Adrenal gland (tissue), 12 donors: Measurements from ENCODE around the gene DSE. TPM values are rescaled to one million over a fixed set of nuclear protein-coding genes. Genes with fewer than 3 reads are reported as not detected.
"Not testable (repeated sequence)": the region's sequence is repeated elsewhere in the genome, so short reads cannot be mapped to it uniquely, and the experiment has no call there.

Experiments
- DNase-seq, 7 donors: peaks; one replicate each; pipeline ENCODE4 v3.0.0-alpha.2; 2019 to 2020
- H3K27ac ChIP-seq, 5 donors: fragments of 200-600 bp; sonication (generic) in 4 of 5; 1 replicate in 3 of 5; 2 replicates in 2 of 5; pipeline versions ENCODE4 v1.5.1 to v1.8.0; 2016 to 2020; ENCODE audit warnings: mild to moderate bottlenecking in 1 of 5
- H3K27me3 ChIP-seq: fragments of 200-600 bp; 2 replicates; pipeline ENCODE4 v1.8.0; 2021
- H3K36me3 ChIP-seq, 2 donors: fragments of 200-600 bp; replicated peaks in 1 of 2; 1 replicate in 1 of 2; 2 replicates in 1 of 2; pipeline versions ENCODE4 v1.5.1 to v1.8.0; 2018 to 2022
- H3K4me1 ChIP-seq, 2 donors: fragments of 200-600 bp; replicated peaks in 1 of 2; 1 replicate in 1 of 2; 2 replicates in 1 of 2; pipeline versions ENCODE4 v1.5.1 to v1.8.0; 2018 to 2021
- H3K4me3 ChIP-seq, 4 donors: fragments of 200-600 bp; sonication (generic) in 3 of 4; one replicate each; pipeline ENCODE4 v1.5.1; 2016 to 2018
- H3K9me3 ChIP-seq, 3 donors: fragments of 200-600 bp; sonication (generic) in 1 of 3; replicated peaks in 1 of 3; 1 replicate in 2 of 3; 2 replicates in 1 of 3; pipeline versions ENCODE4 v1.5.1 to v1.8.0; 2016 to 2021
- CTCF ChIP-seq, 6 experiments: fragments of 450-650 bp in 4 of 6; fragments of 200-600 bp in 2 of 6; sonication (generic) in 1 of 6; IDR thresholded peaks; 1 replicate in 5 of 6; 2 replicates in 1 of 6; pipeline versions ENCODE4 v1.5.1 to v1.8.0; 2016 to 2021; ENCODE audit warnings: antibody characterized with exemption in 6 of 6, mild to moderate bottlenecking in 2 of 6, moderate library complexity in 1 of 6
- POLR2A ChIP-seq, 2 donors: fragments of 450-650 bp; IDR thresholded peaks; one replicate each; pipeline ENCODE4 v1.6.1; 2017; ENCODE audit warnings: antibody characterized with exemption in 2 of 2, mild to moderate bottlenecking in 2 of 2, moderate library complexity in 1 of 2
- WGBS, 4 donors: extraction: QIAGEN DNeasy Blood & Tissue Kit in 2 of 4; methylation state at CpG; one replicate each; pipeline versions ENCODE4 v1.1.5 to v1.1.7; 2013 to 2017; 5-methylcytosine and 5-hydroxymethylcytosine counted together
- intact Hi-C, 2 donors: fragments of 100-400 bp; cut with DNase I; formaldehyde crosslinking; loops; one replicate each; pipeline versions ENCODE4 v1.14.1 to v1.15.0; 2022 to 2023
- polyA plus RNA-seq, 3 donors: library from polyadenylated mRNA; stranded (reverse); fragments of 200-250 nt in 2 of 3; fragments of 350-450 nt in 1 of 3; fragmentation: Illumina TruSeq in 1 of 3; extraction: RNeasy Lipid Tissue Mini Kit (QIAGEN cat#74804) in 1 of 3; gene quantifications; one replicate each; pipeline ENCODE4 v1.2.3, GENCODE V29; 2013 to 2014
- total RNA-seq, 9 donors: library from RNA; depleted of rRNA in 4 of 9; stranded (reverse); fragments of >200 nt in 4 of 9; fragments of 120-200 nt in 1 of 9; fragmentation: NEBNext Ultra II Directional in 1 of 9; extraction: Animal tissue kit (Norgen Biotek cat#: 25700) in 1 of 9; gene quantifications; one replicate each; pipeline versions ENCODE4 v1.1.0 to v1.2.4, GENCODE V29; 2013 to 2023
- donor health status: healthy with polysubstance abuse.
- donor health status: Bipolar disorder and iron deficiency.
- donor health status: DM: yes; HTN: yes; CAD: no.
- donor health status: DM: no; HTN: no; CAD: no.
- donor health status: DM: no; HTN: no; CAD: no.
- donor health status: DM: yes; HTN: yes; CAD: no.

DSE gene
- total and polyA plus RNA-seq, 12 donors = 7.7 to 67.4 (median 35.0) TPM

DNA sequence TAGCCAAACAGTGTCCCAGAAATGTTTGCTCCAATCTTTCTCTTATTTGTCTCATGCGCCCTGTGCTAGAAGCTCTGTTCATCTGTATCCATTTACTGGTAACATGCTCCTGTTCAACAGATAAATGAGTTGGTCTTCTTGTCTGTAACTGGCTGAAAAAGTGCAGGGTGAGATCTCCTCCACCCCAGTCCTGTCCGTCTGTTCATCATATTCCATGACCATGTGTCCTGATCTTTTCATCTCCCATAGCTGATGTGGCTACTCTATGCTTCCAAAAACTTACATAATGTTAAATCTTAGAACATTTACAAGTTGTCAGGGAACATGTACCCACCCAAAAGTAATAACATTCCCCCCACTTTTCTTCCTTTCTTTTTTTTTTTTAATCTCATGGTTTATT, 31.8 kb upstream of the DSE start:
- Histone ChIP-seq H3K27me3 (no peaks in the 10 kb centered on the region), H3K4me3 (no peak overlapping the region), H3K27ac (no peak overlapping the region), H3K36me3 (no peaks in the 10 kb centered on the region), H3K9me3 (no peaks in the 10 kb centered on the region), H3K4me1 (no peaks in the 10 kb centered on the region)
- TF ChIP-seq POLR2A (IDR thresholded peaks at IDR 0.05) = no peak
- TF ChIP-seq CTCF (IDR thresholded peaks at IDR 0.05) = no peak
- intact Hi-C loops = no loop called here
- no peak for DNase-seq
- WGBS, 4 donors = 70 to 91% (median 85%) methylated on average over 2 of the region's 2 CpGs

DNA sequence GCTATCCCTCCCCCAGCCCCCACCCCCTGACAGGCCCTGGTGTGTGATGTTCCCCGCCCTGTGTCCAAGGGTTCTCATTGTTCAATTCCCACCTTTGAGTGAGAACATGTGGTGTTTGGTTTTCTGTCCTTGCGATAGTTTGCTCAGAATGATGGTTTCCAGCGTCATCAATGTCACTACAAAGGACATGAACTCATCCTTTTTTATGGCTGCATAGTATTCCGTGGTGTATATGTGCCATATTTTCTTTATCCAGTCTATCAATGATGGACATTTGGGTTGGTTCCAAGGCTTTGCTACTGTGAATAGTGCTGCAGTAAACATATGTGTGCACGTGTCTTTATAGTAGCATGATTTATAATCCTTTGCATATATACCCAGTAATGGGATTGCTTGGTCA, 30.1 kb upstream of the DSE start:
- intact Hi-C loops, DNase-seq, H3K27me3 ChIP-seq, H3K27ac ChIP-seq, H3K9me3 ChIP-seq, H3K36me3 ChIP-seq, H3K4me1 ChIP-seq, H3K4me3 ChIP-seq: not testable (repeated sequence)
- WGBS, 4 donors = 93 to 96% (median 95%) methylated on average over 5 of the region's 5 CpGs

- TF ChIP-seq POLR2A (IDR thresholded peaks at IDR 0.05) = no peak
- TF ChIP-seq CTCF (IDR thresholded peaks at IDR 0.05) = no peak
- intact Hi-C loops = no loop called here
- H3K4me3 ChIP-seq = no peak overlapping the region
- DNase-seq = no peak
- H3K9me3 ChIP-seq = no peaks in the 10 kb centered on the region
- no peaks in the 10 kb centered on the region for H3K27me3 ChIP-seq
- H3K27ac ChIP-seq = no peak overlapping the region
- H3K4me1 ChIP-seq = peaks cover 0 to 11% of the 10 kb centered on the region in 2 donors
- H3K36me3 ChIP-seq = no peaks in the 10 kb centered on the region
- WGBS, 4 donors = 42 to 91% (median 73%) methylated on average over 2 of the region's 2 CpGs
Observed at GRCh38 chr6:116349216-116349615, 21.5 kb upstream of the DSE start.

DNA sequence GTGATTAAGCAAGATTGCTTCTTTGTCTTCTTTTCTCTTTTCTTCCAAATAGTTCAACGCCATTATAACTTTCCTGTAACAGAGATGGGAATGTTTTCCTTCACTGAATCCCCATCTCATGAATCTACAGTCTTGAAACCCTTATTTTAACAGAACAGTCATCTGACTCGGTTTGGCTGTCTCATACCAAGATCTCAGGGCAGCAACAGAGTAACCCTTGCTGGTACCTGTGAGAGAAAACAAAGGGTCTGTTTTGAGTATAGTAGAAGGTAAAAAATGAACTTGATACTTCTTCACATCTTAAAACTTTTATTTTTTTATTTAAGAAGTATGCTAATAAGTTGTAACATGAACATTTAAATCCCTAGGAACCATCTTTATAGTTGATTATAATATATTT, 19.6 kb upstream of the DSE start:
- H3K27ac ChIP-seq = no peak overlapping the region
- no peaks in the 10 kb centered on the region for H3K27me3 ChIP-seq
- H3K36me3 ChIP-seq = no peaks in the 10 kb centered on the region
- no peak for DNase-seq
- intact Hi-C loops = no loop called here
- H3K4me3 ChIP-seq = no peak overlapping the region
- no peaks in the 10 kb centered on the region for H3K9me3 ChIP-seq
- TF ChIP-seq CTCF (IDR thresholded peaks at IDR 0.05) (no peak), POLR2A (IDR thresholded peaks at IDR 0.05) (no peak)
- WGBS, 4 donors = 80 to 83% (median 82%) methylated on average over 2 of the region's 2 CpGs
- peaks cover 0 to 11% of the 10 kb centered on the region in 2 donors for H3K4me1 ChIP-seq
